CD14-positive monocyte (primary cell): ENCODE results near the gene PRDM5. TPM values are rescaled to one million over a fixed set of nuclear protein-coding genes. Genes with fewer than 3 reads are reported as not detected.

Experiments used
- DNase-seq, 3 donors: peaks; one replicate each; pipeline ENCODE4 v3.0.0-alpha.2; 2011 to 2022
- H2AFZ ChIP-seq: 2 replicates; pipeline ENCODE4 v1.6.0; 2012; ENCODE audit warnings: mild to moderate bottlenecking, low read depth, low read length, inconsistent platforms; ENCODE audit not compliant: insufficient read depth, poor library complexity, severe bottlenecking
- H3K27ac ChIP-seq, 2 donors: 1 replicate in 1 of 2; 2 replicates in 1 of 2; pipeline ENCODE4 v1.5.1; 2012 to 2013; ENCODE audit warnings: low read length in 2 of 2, control low read depth in 1 of 2, inconsistent platforms in 1 of 2, low read depth in 1 of 2, mild to moderate bottlenecking in 1 of 2
- H3K27me3 ChIP-seq, 2 donors: one replicate each; pipeline versions ENCODE4 v1.6.0 to v1.6.1; 2011 to 2013; ENCODE audit warnings: low read length in 2 of 2; ENCODE audit not compliant: control insufficient read depth in 2 of 2, insufficient read depth in 2 of 2
- H3K36me3 ChIP-seq, 2 donors: replicated peaks in 1 of 2; 1 replicate in 1 of 2; 2 replicates in 1 of 2; pipeline versions ENCODE4 v1.5.1 to v1.6.1; 2012 to 2013; ENCODE audit warnings: low read length in 2 of 2, control low read depth in 1 of 2, inconsistent platforms in 1 of 2, mild to moderate bottlenecking in 1 of 2; ENCODE audit not compliant: insufficient read depth in 2 of 2, control insufficient read depth in 1 of 2
- H3K4me1 ChIP-seq, 2 donors: 1 replicate in 1 of 2; 2 replicates in 1 of 2; pipeline versions ENCODE4 v1.5.1 to v1.6.1; 2012 to 2013; ENCODE audit warnings: low read length in 2 of 2, control low read depth in 1 of 2, inconsistent platforms in 1 of 2, mild to moderate bottlenecking in 1 of 2, moderate library complexity in 1 of 2; ENCODE audit not compliant: insufficient read depth in 2 of 2, control insufficient read depth in 1 of 2
- H3K4me2 ChIP-seq: replicated peaks from 2 replicates; pipeline ENCODE3; 2012; ENCODE audit warnings: low read length, moderate library complexity, mild to moderate bottlenecking; ENCODE audit not compliant: poor library complexity, severe bottlenecking; ENCODE audit errors: extremely low read depth
- H3K4me3 ChIP-seq, 3 experiments: fragments of 200-600 bp in 1 of 3; sonication (generic) in 1 of 3; replicated peaks in 1 of 3; 1 replicate in 2 of 3; 2 replicates in 1 of 3; pipeline ENCODE4 v1.5.1; 2011 to 2013; ENCODE audit warnings: low read length in 3 of 3, mild to moderate bottlenecking in 3 of 3, control low read depth in 2 of 3, low read depth in 2 of 3, inconsistent platforms in 1 of 3, moderate library complexity in 1 of 3
- H3K79me2 ChIP-seq: 2 replicates; pipeline ENCODE4 v1.6.0; 2012; ENCODE audit warnings: mild to moderate bottlenecking, control low read depth, inconsistent platforms, low read length, moderate library complexity; ENCODE audit not compliant: insufficient read depth
- H3K9ac ChIP-seq: 2 replicates; pipeline ENCODE4 v1.6.0; 2017; ENCODE audit warnings: low read length, mild to moderate bottlenecking; ENCODE audit not compliant: insufficient read depth, poor library complexity, severe bottlenecking
- H3K9me3 ChIP-seq, 2 donors: replicated peaks in 1 of 2; 1 replicate in 1 of 2; 2 replicates in 1 of 2; pipeline versions ENCODE4 v1.5.1 to v1.6.1; 2012 to 2013; ENCODE audit warnings: low read length in 2 of 2, control low read depth in 1 of 2; ENCODE audit not compliant: control insufficient read depth in 1 of 2, insufficient read depth in 1 of 2
- H4K20me1 ChIP-seq: 2 replicates; pipeline ENCODE4 v1.6.0; 2012; ENCODE audit warnings: mild to moderate bottlenecking, low read length, control low read depth, moderate library complexity; ENCODE audit not compliant: insufficient read depth
- H3K27ac Mint-ChIP-seq, 7 donors: one replicate each; pipeline ENCODE4 v1.8.0; 2020; ENCODE audit warnings: mild to moderate bottlenecking in 7 of 7, mixed read lengths in 7 of 7, moderate library complexity in 6 of 7, inconsistent platforms in 2 of 7
- H3K27me3 Mint-ChIP-seq, 3 donors: one replicate each; pipeline ENCODE4 v1.8.0; 2021 to 2022; ENCODE audit warnings: low read depth in 3 of 3, mild to moderate bottlenecking in 3 of 3, mixed read lengths in 3 of 3, moderate library complexity in 3 of 3, inconsistent platforms in 1 of 3
- H3K36me3 Mint-ChIP-seq, 2 donors: one replicate each; pipeline ENCODE4 v1.8.0; 2020; ENCODE audit warnings: mixed read lengths in 2 of 2, inconsistent platforms in 1 of 2, mild to moderate bottlenecking in 1 of 2
- H3K4me1 Mint-ChIP-seq: one replicate; pipeline ENCODE4 v1.8.0; 2020; ENCODE audit warnings: mild to moderate bottlenecking, mixed read lengths
- H3K4me3 Mint-ChIP-seq, 2 donors: one replicate each; pipeline ENCODE4 v1.8.0; 2020; ENCODE audit warnings: mild to moderate bottlenecking in 2 of 2, mixed read lengths in 2 of 2, moderate library complexity in 1 of 2
- H3K9me3 Mint-ChIP-seq, 7 donors: one replicate each; pipeline ENCODE4 v1.8.0; 2020 to 2022; ENCODE audit warnings: mixed read lengths in 7 of 7, mild to moderate bottlenecking in 6 of 7, moderate library complexity in 6 of 7, inconsistent platforms in 2 of 7
- WGBS: methylation state at CpG from one replicate; pipeline ENCODE4 v1.1.5; 2013; ENCODE audit warnings: missing lambda C conversion rate; ENCODE audit not compliant: insufficient coverage; 5-methylcytosine and 5-hydroxymethylcytosine counted together
- intact Hi-C, 2 donors: fragments of 100-400 bp; cut with micrococcal nuclease; formaldehyde crosslinking; loops; one replicate each; pipeline versions ENCODE4 v1.15.0 to v1.15.1; 2023
- polyA plus RNA-seq, 3 donors: library from polyadenylated mRNA; depleted of rRNA in 1 of 3; unstranded in 2 of 3; stranded (reverse) in 1 of 3; fragments of 300-500 nt in 2 of 3; fragments of >200 nt in 1 of 3; fragmentation: Illumina TruSeq in 2 of 3; gene quantifications; 1 replicate in 2 of 3; 2 replicates in 1 of 3; pipeline ENCODE4 v1.2.3, GENCODE V29; 2012 to 2021
- TF ChIP-seq, protein P1 (sequence below): fragments of 200-600 bp; IDR thresholded peaks from one replicate; pipeline ENCODE4 v1.8.0; 2022; ENCODE audit warnings: antibody characterized with exemption, mild to moderate bottlenecking

Gene PRDM5
- polyA plus RNA-seq, 3 donors = 0.12 to 0.25 (median 0.17) TPM

DNA sequence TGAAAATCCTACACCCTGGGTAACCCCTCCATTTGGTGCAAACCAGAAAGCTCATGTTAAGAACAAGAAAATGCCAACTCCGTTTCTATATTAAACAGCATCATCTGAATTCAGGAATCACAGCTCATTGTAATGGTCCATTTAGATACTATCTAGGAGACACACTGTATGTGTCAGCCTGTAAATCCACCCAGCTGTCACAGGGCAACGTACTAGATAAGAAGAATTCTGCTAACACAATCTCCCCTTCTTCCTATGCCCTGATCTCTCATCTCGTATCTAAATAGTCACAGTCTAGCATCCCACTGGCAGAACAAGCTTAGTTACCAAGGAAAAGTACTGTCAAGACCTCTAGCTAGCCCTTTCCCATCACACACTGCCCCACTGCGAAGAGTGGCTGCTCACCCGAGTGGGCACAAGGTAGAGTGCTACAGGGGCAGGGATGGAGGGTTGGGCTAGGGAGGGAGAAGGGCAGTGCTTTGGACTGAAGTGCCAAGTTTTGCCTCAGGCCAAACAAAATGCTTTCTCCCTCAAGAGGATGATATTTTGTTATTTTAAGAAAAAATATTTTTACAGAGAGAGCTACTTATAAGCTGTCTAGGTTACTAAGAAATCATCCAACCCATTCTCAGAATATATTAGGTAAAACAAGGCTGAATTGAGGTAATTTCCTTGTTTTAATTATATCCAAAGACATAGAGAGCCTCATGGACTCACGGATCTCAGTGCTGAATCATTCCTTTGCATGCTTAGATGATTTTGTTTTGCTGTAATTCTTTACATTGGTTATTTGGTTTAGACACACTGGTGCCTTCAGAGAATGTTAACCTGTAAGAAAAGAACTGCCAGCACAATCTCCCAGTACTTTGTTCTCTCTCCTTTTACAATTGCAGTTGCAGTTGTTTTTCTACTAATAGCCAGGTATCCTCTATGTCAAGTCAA, 196.6 kb downstream of the PRDM5 start:
- Histone ChIP-seq H3K79me2 (no peaks in the 10 kb centered on the region), H3K4me1 (no peaks in the 10 kb centered on the region), H3K4me3 (no peak overlapping the region), H3K27me3 (no peaks in the 10 kb centered on the region), H4K20me1 (no peaks in the 10 kb centered on the region), H3K36me3 (no peaks in the 10 kb centered on the region), H3K4me2 (no peak overlapping the region), H3K9me3 (no peaks in the 10 kb centered on the region), H2AFZ (no peak overlapping the region), H3K27ac (no peak overlapping the region), H3K9ac (no peak overlapping the region)
- no peak for DNase-seq
- H3K27me3 Mint-ChIP-seq = no peaks in the 10 kb centered on the region
- H3K9me3 Mint-ChIP-seq = no peaks in the 10 kb centered on the region
- H3K4me1 Mint-ChIP-seq = no peaks in the 10 kb centered on the region
- TF ChIP-seq, protein P1, sequence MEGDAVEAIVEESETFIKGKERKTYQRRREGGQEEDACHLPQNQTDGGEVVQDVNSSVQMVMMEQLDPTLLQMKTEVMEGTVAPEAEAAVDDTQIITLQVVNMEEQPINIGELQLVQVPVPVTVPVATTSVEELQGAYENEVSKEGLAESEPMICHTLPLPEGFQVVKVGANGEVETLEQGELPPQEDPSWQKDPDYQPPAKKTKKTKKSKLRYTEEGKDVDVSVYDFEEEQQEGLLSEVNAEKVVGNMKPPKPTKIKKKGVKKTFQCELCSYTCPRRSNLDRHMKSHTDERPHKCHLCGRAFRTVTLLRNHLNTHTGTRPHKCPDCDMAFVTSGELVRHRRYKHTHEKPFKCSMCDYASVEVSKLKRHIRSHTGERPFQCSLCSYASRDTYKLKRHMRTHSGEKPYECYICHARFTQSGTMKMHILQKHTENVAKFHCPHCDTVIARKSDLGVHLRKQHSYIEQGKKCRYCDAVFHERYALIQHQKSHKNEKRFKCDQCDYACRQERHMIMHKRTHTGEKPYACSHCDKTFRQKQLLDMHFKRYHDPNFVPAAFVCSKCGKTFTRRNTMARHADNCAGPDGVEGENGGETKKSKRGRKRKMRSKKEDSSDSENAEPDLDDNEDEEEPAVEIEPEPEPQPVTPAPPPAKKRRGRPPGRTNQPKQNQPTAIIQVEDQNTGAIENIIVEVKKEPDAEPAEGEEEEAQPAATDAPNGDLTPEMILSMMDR = no peak
- 92% methylated on average over 2 of the region's 6 CpGs for WGBS
- H3K27ac Mint-ChIP-seq = peak overlapping the region in 1 of 7 donors; percentile 12
- intact Hi-C loops = no loop called here
- H3K36me3 Mint-ChIP-seq = no peaks in the 10 kb centered on the region
- no peak overlapping the region for H3K4me3 Mint-ChIP-seq

DNA sequence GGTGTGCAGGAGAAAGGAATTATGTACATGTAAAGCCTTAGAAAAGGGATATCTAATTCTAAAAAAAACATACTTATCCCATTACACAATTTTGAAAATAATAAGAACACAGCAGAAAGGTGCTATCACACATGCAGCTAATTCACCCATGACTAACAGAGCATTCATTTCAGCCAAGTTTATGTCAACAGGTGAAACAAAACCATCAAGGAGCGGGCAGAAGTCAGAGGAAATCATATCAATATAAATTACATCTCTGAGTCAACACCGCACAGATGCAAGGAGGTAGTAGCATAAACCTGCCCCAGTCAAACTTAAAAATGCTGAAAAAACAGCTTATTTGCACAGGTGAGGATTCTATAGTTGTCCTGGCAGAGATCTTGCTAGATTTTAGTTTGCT, 197.9 kb downstream of the PRDM5 start:
- Histone ChIP-seq H3K9me3 (no peaks in the 10 kb centered on the region), H3K4me3 (no peak overlapping the region), H3K4me1 (no peaks in the 10 kb centered on the region), H3K27me3 (no peaks in the 10 kb centered on the region), H3K27ac (no peak overlapping the region), H3K4me2 (no peak overlapping the region), H3K36me3 (no peaks in the 10 kb centered on the region), H2AFZ (no peak overlapping the region), H4K20me1 (no peaks in the 10 kb centered on the region), H3K9ac (no peak overlapping the region), H3K79me2 (no peaks in the 10 kb centered on the region)
- H3K27ac Mint-ChIP-seq = no peak overlapping the region
- no peak overlapping the region for H3K4me3 Mint-ChIP-seq
- H3K27me3 Mint-ChIP-seq = no peaks in the 10 kb centered on the region
- no peaks in the 10 kb centered on the region for H3K9me3 Mint-ChIP-seq
- no CpG with 5 or more reads among the region's 2 CpGs for WGBS
- H3K36me3 Mint-ChIP-seq = no peaks in the 10 kb centered on the region
- TF ChIP-seq, protein P1 = no peak
- DNase-seq = no peak
- intact Hi-C loops = no loop called here
- H3K4me1 Mint-ChIP-seq = no peaks in the 10 kb centered on the region
